Choroid plexus epithelial cell (primary cell): ENCODE measurements around the gene TEX28.
"Not testable (repeated sequence)": the region's sequence is repeated elsewhere in the genome, so short reads cannot be mapped to it uniquely, and the experiment has no call there.

Experiments used
- DNase-seq: peaks from one replicate; pipeline ENCODE4 v3.0.0-alpha.2; 2010; ENCODE audit warnings: low read depth
- H3K4me3 ChIP-seq: 2 replicates; pipeline ENCODE4 v1.5.1; 2011; ENCODE audit warnings: low read depth, mild to moderate bottlenecking, control low read depth, low read length, moderate library complexity

The TEX28 gene

DNA sequence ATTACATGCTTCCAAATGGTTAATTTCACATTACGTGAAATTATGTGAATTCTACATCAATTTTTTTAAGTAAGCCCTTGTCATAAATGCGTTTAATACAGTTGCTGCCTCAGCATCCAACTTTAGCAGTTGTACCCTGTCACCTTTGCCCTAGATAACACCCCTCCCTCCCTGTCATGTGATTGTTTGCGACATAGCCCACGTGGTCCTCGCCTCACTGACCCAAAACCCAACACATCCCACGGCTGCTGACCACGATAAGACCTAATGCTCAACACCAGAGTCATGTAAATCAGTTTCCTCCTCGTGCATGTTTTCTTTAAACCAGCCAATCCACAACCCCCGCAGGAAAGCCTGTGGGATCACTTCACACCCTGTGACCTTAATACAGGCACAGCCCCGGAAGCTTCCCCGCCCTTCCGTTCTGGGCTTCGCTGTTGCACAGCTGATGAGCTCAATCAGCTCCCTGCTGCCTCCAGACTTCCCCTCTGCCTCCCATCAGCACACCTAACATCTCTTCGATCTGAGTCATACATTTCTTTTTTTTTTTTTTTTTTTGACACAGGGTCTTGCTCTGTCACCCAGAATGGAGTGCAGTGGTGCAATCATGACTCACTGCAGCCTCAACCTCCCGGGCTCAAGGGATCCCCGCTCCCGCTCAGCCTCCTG is 47.4 kb downstream of the TEX28 start:
- H3K4me3 ChIP-seq, DNase-seq: not testable (repeated sequence)

DNA sequence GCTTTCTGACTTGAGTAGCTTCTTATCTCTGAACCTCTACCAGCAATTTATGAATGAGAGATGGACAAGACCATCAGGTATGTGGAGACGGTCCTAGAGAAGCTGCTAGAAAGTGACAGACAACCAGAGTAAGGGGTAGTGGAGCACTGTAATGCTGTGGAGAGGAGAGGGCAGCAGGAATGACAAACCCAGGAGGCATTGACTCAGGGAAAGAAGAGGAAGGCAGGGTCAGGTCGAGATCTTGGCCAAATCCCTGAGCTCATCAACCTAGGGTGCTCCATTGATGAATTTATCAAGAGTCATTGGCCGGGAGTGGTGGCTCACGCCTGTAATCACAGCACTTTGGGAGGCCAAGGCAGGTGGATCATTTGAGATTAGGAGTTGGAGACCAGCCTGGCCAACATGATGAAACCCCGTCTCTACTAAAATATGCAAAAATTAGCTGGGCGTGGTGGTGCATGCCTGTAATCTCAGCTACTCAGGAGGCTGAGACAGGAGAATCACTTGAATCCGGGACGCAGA is 54.9 kb downstream of the TEX28 start:
- not testable (repeated sequence) for H3K4me3 ChIP-seq, DNase-seq

DNA sequence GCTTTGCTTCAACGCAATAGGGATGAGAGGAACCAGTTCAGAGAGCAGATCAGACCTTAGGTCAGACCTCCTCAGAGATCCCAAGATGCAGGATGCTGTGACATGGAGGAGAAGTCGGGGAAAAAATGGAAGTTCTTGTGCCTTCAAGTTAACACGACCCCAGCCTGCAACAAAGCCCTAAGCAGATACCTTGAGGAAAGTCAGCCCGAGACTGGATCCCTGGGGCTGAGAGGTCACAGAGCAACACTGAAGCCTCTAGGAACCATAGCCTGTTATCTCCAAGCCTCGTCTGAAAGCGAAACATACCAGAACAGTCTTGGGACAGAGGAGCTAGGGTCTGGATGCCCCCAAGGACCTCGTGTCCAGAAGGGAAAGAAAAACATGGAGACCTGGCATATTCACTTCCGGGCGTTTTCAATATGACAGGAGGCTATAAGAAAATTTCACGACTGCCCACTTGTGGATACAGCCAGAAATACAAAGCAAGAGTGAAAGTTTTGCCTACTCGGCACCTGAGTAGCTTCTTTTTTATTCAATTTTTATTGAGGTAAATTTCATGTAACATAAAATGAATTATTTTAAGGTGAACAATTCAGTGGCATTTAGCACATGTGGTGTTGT is 55.9 kb downstream of the TEX28 start:
- DNase-seq, H3K4me3 ChIP-seq: not testable (repeated sequence)

DNA sequence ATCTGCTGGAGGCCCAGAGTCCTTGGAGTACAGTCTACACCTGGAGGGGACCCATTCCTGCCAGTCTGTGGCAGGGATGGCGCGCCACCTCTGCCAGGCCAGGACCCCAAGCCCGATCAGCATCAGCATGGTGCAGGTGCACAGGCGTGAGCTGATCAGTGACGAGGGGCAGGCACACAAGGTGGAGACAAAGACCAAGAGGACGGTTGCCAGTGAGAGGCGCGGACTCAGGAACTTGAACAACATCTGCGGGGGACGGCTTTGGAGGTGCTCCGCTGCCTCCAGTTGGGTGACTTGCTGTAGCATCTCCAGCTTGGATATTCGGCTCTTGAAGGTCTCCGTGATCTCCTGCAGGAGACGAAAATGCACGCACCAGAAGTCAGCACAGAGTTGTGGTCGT is 61.3 kb downstream of the TEX28 start:
- not testable (repeated sequence) for DNase-seq

DNA sequence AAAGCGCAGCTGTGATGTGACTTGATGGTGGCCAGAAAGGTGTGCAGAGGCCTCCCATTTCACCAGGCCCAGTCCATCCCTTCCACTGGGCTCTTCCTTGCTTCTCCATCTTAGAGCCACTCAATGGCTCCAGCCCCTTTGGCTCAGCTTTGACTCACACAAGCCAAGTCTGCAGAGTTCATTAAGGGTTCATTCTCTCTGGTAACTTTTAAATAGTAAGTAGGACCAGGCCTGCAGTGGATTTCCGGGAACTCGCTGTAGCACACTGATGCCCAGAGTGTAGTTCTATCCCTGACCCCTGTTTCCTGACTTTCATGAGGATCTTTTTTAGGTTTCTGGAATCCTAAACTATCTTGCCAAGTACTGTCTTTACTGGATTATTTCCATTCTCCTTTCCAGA is 63.5 kb downstream of the TEX28 start:
- DNase-seq: not testable (repeated sequence)

More for the DNA sequence above, 61.3 kb downstream of the TEX28 start:
- H3K4me3 ChIP-seq: not testable (repeated sequence)

DNA sequence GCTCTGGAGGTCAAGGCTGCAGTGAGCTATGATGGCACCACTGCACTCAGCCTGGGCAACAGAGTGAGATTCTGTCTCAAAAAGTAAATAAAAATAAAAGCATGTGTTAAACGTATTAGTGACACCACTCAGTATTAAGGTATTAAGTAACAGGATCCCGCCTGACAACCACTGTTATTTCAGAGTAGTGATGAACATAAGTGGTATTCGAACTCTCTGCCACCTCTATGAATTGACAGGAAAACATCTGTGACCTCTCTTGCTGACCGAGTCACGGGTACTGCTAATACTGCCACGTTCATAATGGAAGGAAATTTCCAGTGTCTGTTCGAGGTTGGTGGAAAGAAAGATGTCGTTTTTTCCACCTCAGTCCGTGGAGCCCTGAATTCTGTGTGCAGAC is 68.2 kb downstream of the TEX28 start:
- H3K4me3 ChIP-seq, DNase-seq: not testable (repeated sequence)

More for the DNA sequence above, 63.5 kb downstream of the TEX28 start:
- H3K4me3 ChIP-seq: not testable (repeated sequence)

DNA sequence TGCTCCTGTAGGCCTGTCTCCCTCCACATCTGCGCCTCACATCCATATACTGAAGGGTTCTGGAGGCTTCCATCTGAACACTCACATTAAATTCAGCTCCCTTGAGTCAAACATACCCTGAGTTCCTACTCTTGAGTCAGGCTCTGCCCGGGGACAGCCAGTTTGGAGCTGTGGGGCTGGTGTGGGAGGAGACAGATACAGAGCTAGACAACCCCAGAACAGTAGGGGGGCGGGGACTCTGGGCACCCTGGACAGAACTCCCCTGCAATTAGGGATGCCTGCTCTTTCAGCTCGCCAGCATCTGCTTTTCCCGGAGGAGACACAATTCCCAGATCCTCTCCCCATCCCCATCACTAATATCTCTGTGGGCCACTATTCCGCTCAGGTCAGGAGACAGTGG is 69.6 kb downstream of the TEX28 start:
- not testable (repeated sequence) for H3K4me3 ChIP-seq, DNase-seq
